Ascending aorta (tissue), 2 donors: ENCODE data around the gene OGFOD2. TPM values are rescaled to one million over a fixed set of nuclear protein-coding genes. Genes with fewer than 3 reads are reported as not detected.

Experiments
- DNase-seq, 2 donors: peaks; one replicate each; pipeline ENCODE4 v3.0.0-alpha.2; 2019; ENCODE audit warnings: low spot score in 2 of 2
- H3K27ac ChIP-seq, 2 donors: fragments of 200-600 bp; sonication (generic); one replicate each; pipeline ENCODE4 v1.5.1; 2016 to 2017; ENCODE audit warnings: mild to moderate bottlenecking in 1 of 2
- H3K27me3 ChIP-seq: fragments of 200-600 bp; sonication (generic); one replicate; pipeline ENCODE4 v1.5.1; 2017
- H3K36me3 ChIP-seq, 2 donors: fragments of 200-600 bp; sonication (generic); one replicate each; pipeline ENCODE4 v1.5.1; 2016
- H3K4me1 ChIP-seq, 2 donors: fragments of 200-600 bp; sonication (generic); one replicate each; pipeline ENCODE4 v1.5.1; 2016 to 2017; ENCODE audit warnings: mild to moderate bottlenecking in 1 of 2
- H3K4me3 ChIP-seq, 2 donors: fragments of 200-600 bp; sonication (generic); one replicate each; pipeline ENCODE4 v1.5.1; 2016 to 2017; ENCODE audit warnings: mild to moderate bottlenecking in 1 of 2
- H3K9me3 ChIP-seq, 2 donors: fragments of 200-600 bp; sonication (generic); one replicate each; pipeline ENCODE4 v1.5.1; 2016
- CTCF ChIP-seq, 3 experiments: fragments of 200-600 bp in 2 of 3; fragments of 450-650 bp in 1 of 3; sonication (generic) in 2 of 3; IDR thresholded peaks; one replicate each; pipeline ENCODE4 v1.5.1; 2016 to 2019; ENCODE audit warnings: antibody characterized with exemption in 3 of 3, mild to moderate bottlenecking in 1 of 3, moderate library complexity in 1 of 3
- intact Hi-C: fragments of 100-400 bp; cut with DNase I; formaldehyde crosslinking; loops from one replicate; pipeline ENCODE4 v1.15.1; 2023
- total RNA-seq: library from RNA; depleted of rRNA; stranded (reverse); fragments of >200 nt; gene quantifications from one replicate; pipeline ENCODE4 v1.1.0, GENCODE V29; 2016

Gene OGFOD2
- total RNA-seq: 19.6 TPM

GRCh38 chr12:122974892-122975789 lies at the start of gene OGFOD2:
OGFOD2 (plus strand) TSS chr12:122975244; CDS start chr12:122975252, 8 bp downstream.
- intact Hi-C loops: loop anchor here (1.0 to 10.0 kb wide), 2 partner anchors 9 to 710 kb away; partner anchors contain the start of genes ABCB9 and VPS33A
- H3K4me3 ChIP-seq: peak within 1 kb of the TSS; percentile 86 to 96
- peak; percentile 62 to 96 for DNase-seq
- no peaks in the 10 kb centered on the region for H3K27me3 ChIP-seq
- H3K27ac ChIP-seq: peak within 1 kb of the TSS; percentile 94 to 99
- TF ChIP-seq CTCF (IDR thresholded peaks at IDR 0.05): no peak
- no peaks in the 10 kb centered on the region for H3K36me3 ChIP-seq
- no peaks in the 10 kb centered on the region for H3K9me3 ChIP-seq
- peaks cover 8 to 35% of the 10 kb centered on the region in 2 donors for H3K4me1 ChIP-seq

GRCh38 chr12:122927756-122928403 lies 47.2 kb upstream of the OGFOD2 start:
- no peaks in the 10 kb centered on the region for H3K9me3 ChIP-seq
- no peak for DNase-seq
- no peak overlapping the region for H3K27ac ChIP-seq
- no peak overlapping the region for H3K4me3 ChIP-seq
- peaks cover 0 to 5% of the 10 kb centered on the region in 2 donors for H3K36me3 ChIP-seq
- TF ChIP-seq CTCF (IDR thresholded peaks at IDR 0.05): no peak
- no peaks in the 10 kb centered on the region for H3K4me1 ChIP-seq
- intact Hi-C loops: no loop called here
- H3K27me3 ChIP-seq: no peaks in the 10 kb centered on the region

- intact Hi-C loops: no loop called here
- TF ChIP-seq CTCF (IDR thresholded peaks at IDR 0.05): no peak
- Histone ChIP-seq H3K4me3 (no peak overlapping the region), H3K4me1 (no peaks in the 10 kb centered on the region), H3K36me3 (peaks cover 0 to 6% of the 10 kb centered on the region in 2 donors), H3K27ac (no peak overlapping the region), H3K9me3 (no peaks in the 10 kb centered on the region), H3K27me3 (no peaks in the 10 kb centered on the region)
- DNase-seq: no peak
Measured at GRCh38 chr12:122928404-122929147, 46.5 kb upstream of the OGFOD2 start.

GRCh38 chr12:122929148-122929538 lies 45.9 kb upstream of the OGFOD2 start:
- Histone ChIP-seq H3K4me3 (no peak overlapping the region), H3K4me1 (no peaks in the 10 kb centered on the region), H3K36me3 (peaks cover 0 to 6% of the 10 kb centered on the region in 2 donors), H3K9me3 (no peaks in the 10 kb centered on the region), H3K27me3 (no peaks in the 10 kb centered on the region), H3K27ac (no peak overlapping the region)
- intact Hi-C loops: no loop called here
- TF ChIP-seq CTCF (IDR thresholded peaks at IDR 0.05): no peak
- no peak for DNase-seq

GRCh38 chr12:122929812-122930211 lies 45.2 kb upstream of the OGFOD2 start:
- DNase-seq: no peak
- intact Hi-C loops: no loop called here
- H3K4me1 ChIP-seq: no peaks in the 10 kb centered on the region
- peaks cover 0 to 7% of the 10 kb centered on the region in 2 donors for H3K36me3 ChIP-seq
- H3K27me3 ChIP-seq: no peaks in the 10 kb centered on the region
- no peak overlapping the region for H3K4me3 ChIP-seq
- TF ChIP-seq CTCF (IDR thresholded peaks at IDR 0.05): no peak
- H3K9me3 ChIP-seq: no peaks in the 10 kb centered on the region
- H3K27ac ChIP-seq: no peak overlapping the region
